Stimulated activated CD4-positive, alpha-beta T cell treated with anti-CD3 and anti-CD28 coated beads, Interleukin-2, amount 100 ng/mL, for 48 hours (primary cell): ENCODE measurements around the gene GRAMD2B.
"Not testable (repeated sequence)": the region's sequence is repeated elsewhere in the genome, so short reads cannot be mapped to it uniquely, and the experiment has no call there.

Experiments used
- DNase-seq, 2 donors: peaks; one replicate each; pipeline ENCODE4 v3.0.0-alpha.2; 2020

Gene GRAMD2B

GRCh38 chr5:126413856-126414255 lies 9.4 kb upstream of the GRAMD2B start:
- no peak for DNase-seq

GRCh38 chr5:126414874-126415502 lies 8.2 kb upstream of the GRAMD2B start:
- DNase-seq, result no peak

GRCh38 chr5:126415789-126416188 lies 7.4 kb upstream of the GRAMD2B start:
- DNase-seq, result no peak

GRCh38 chr5:126416266-126416925 lies 6.8 kb upstream of the GRAMD2B start:
- DNase-seq, result no peak

- no peak for DNase-seq
Measured at GRCh38 chr5:126417178-126417577, 6.0 kb upstream of the GRAMD2B start.

GRCh38 chr5:126419102-126419501 lies 4.1 kb upstream of the GRAMD2B start:
- no peak for DNase-seq

- DNase-seq, result no peak
Measured at GRCh38 chr5:126428421-126428820, 5.2 kb downstream of the GRAMD2B start.

- DNase-seq, result no peak
Measured at GRCh38 chr5:126430631-126431030, 7.4 kb downstream of the GRAMD2B start.

GRCh38 chr5:126433701-126434100 lies 10.5 kb downstream of the GRAMD2B start:
- DNase-seq, result no peak

- DNase-seq, result no peak
Measured at GRCh38 chr5:126435261-126435660, 12.1 kb downstream of the GRAMD2B start.

GRCh38 chr5:126435714-126436113 lies 12.5 kb downstream of the GRAMD2B start:
- no peak for DNase-seq

GRCh38 chr5:126437721-126438120 lies 14.5 kb downstream of the GRAMD2B start:
- DNase-seq, result no peak

GRCh38 chr5:126438267-126438666 lies 15.1 kb downstream of the GRAMD2B start:
- no peak for DNase-seq

GRCh38 chr5:126438868-126439267 lies 15.7 kb downstream of the GRAMD2B start:
- DNase-seq, result no peak

GRCh38 chr5:126439724-126440123 lies 16.5 kb downstream of the GRAMD2B start:
- DNase-seq, result not testable (repeated sequence)

- no peak for DNase-seq
Measured at GRCh38 chr5:126441230-126441629, 18.0 kb downstream of the GRAMD2B start.

GRCh38 chr5:126443374-126443851 lies 20.2 kb downstream of the GRAMD2B start:
- DNase-seq, result no peak

- DNase-seq, result no peak
Measured at GRCh38 chr5:126444137-126444536, 20.9 kb downstream of the GRAMD2B start.

GRCh38 chr5:126445502-126446174 lies 22.4 kb downstream of the GRAMD2B start:
- no peak for DNase-seq

GRCh38 chr5:126446498-126447224 lies 23.5 kb downstream of the GRAMD2B start:
- DNase-seq, result peak; percentile 42 to 44

GRCh38 chr5:126448720-126449119 lies 25.5 kb downstream of the GRAMD2B start:
- DNase-seq, result no peak

GRCh38 chr5:126449751-126450271 lies 26.6 kb downstream of the GRAMD2B start:
- DNase-seq, result peak; percentile 48 to 49

GRCh38 chr5:126450346-126450745 lies 27.1 kb downstream of the GRAMD2B start:
- DNase-seq, result no peak
